GM18517 (cell line): ENCODE results near the gene INSR.
"Not testable (repeated sequence)": the region's sequence is repeated elsewhere in the genome, so short reads cannot be mapped to it uniquely, and the experiment has no call there.

ENCODE experiments used
- ATAC-seq: cut with Tn5 transposase; IDR thresholded peaks from one replicate; pipeline ENCODE4 v1.9.1; 2021; ENCODE audit warnings: mild to moderate bottlenecking, moderate library complexity; ENCODE audit not compliant: unreplicated experiment

INSR gene

GRCh38 chr19:7149956-7150705, 144.1 kb downstream of the INSR start:
- ATAC-seq, result no peak

- ATAC-seq, result not testable (repeated sequence)
Observed at GRCh38 chr19:7147119-7147675, 147.0 kb downstream of the INSR start.

DNA sequence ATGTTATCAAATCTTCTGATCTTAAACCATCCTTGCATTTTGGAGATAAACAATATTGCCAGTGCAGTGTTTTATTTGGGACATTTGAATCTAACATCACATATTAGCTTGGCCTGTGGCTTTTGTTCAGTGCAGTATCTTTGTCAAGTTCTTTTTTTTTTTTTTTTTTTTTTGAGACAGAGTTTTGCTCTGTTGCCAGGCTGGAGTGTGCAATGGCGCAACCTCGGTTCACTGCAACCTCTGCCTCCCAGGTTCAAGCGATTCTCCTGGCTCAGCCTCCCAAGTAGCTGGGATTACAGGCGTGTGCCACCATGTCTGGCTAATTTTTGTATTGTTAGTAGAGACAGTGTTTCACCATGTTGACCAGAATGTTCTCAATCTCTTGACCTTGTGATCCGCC, 148.1 kb downstream of the INSR start:
- ATAC-seq, result not testable (repeated sequence)

DNA sequence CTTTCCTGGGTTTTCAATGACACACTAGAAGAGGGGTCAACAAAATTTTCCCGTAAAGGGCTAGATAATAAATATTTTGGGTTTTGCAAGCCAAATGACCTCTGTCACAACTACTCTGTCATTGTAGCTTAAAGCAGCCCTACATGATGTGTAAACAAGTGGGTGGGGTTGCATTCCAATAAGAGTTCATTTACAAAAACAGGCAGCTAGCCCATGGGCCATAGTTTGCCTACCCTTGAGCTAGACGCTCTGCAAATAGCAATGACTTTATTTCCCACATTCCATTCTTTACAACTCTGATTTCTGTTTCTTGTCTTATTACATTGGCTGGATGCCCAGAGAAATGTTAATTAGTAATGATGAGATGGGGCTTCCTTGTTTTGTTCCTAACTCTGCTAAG, 148.7 kb downstream of the INSR start:
- ATAC-seq, result no peak

DNA sequence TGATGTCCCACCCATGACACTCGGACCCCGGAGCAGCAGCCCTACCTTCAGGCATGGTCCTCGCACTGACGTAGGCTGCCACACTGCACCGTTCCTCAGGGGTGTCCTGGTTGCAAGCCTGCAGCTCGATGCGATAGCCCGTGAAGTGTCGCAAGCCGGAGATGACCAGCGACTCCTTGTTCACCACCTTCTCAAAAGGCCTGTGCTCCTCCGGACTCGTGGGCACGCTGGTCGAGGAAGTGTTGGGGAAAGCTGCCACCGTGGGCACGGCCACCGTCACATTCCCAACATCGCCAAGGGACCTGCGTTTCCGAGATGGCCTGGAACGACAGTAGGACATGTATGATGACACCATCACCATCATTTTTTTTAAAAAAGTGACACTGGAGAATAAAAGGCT, 151.4 kb downstream of the INSR start:
- no peak for ATAC-seq

GRCh38 chr19:7140137-7140536, 154.1 kb downstream of the INSR start:
- no peak for ATAC-seq

- no peak for ATAC-seq
Observed at GRCh38 chr19:7139095-7139494, 155.1 kb downstream of the INSR start.

DNA sequence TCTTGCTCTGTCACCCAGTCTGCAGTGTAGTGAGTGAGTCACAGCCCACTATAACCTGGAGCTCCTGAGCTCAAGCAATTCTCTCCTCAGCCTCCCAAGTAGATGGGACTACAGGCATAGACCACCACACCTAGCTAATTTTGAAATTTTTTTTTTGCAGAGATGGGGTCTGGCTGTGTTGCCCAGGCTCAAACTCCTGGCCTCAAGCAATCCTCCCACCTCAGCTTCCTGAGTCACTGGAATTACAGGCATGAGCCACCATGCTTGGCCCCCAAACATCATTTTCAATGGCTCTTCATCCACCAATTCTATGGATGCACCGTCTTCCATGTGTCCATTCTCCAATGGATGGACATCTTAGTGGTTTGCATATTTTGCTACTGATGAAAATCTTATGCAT, 155.8 kb downstream of the INSR start:
- ATAC-seq, result no peak

GRCh38 chr19:7137120-7137519, 157.1 kb downstream of the INSR start:
- no peak for ATAC-seq

- no peak for ATAC-seq
Observed at GRCh38 chr19:7132054-7132453, 162.2 kb downstream of the INSR start.

DNA sequence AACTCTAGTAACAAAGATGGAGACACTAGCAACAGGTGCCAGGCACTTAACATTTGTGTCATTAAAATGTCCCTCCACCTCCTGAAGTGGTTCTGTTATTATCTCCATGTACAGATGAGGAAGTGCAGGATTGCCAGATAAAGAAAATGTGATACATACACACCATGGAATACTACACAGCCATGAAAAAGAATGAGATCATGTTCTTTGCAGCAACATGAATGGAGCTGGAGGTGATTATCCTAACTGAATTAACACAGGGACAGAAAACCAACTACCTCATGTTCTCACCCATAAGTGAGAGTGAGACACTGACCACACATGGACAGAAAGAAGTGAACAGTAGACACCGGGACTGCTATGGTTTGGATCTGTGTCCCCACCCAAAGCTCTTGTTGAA, 164.2 kb downstream of the INSR start:
- no peak for ATAC-seq

GRCh38 chr19:7126132-7126531, 168.1 kb downstream of the INSR start:
- no peak for ATAC-seq

DNA sequence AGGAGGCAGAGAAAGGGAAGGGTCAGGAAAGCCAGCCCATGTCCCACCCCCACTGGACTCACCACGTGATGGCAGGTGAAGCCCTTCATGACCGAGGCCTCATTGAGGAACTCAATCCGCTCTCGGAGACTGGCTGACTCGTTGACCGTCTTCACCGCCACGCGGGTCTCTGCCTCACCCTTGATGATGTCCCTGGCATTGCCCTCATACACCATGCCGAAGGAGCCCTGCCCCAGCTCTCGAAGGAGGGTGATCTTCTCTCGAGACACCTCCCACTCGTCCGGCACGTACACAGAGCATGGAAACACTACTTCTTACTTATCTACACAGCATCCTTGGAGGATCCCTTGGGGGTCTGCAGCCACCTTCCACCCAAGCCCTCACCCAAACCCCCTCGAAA, 169.0 kb downstream of the INSR start:
- no peak for ATAC-seq

- no peak for ATAC-seq
Observed at GRCh38 chr19:7124782-7125181, 169.4 kb downstream of the INSR start.

GRCh38 chr19:7122701-7123100, 171.5 kb downstream of the INSR start:
- no peak for ATAC-seq

DNA sequence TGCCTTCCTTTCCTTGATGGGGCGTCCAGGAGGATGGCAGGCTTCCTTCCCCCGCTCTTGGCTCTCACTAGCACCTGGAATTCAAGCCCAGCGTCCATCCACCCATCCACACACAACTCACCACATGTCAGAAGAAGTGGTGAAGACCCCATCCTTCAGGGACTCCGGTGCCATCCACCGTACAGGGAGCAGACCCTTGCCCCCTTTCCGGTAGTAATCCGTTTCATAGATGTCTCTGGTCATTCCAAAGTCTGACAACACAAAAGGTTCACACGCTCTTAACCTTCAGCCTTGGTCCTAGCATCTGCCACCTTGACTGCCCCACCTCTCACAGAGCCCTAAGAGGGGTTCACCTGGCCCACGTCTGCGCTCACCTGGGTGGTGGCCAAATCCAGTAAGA, 173.7 kb downstream of the INSR start:
- ATAC-seq, result no peak

- no peak for ATAC-seq
Observed at GRCh38 chr19:7119582-7119981, 174.6 kb downstream of the INSR start.

GRCh38 chr19:7117248-7117647, 177.0 kb downstream of the INSR start:
- ATAC-seq, result no peak

- no peak for ATAC-seq
Observed at GRCh38 chr19:7115721-7116120, 178.5 kb downstream of the INSR start.

- no peak for ATAC-seq
Observed at GRCh38 chr19:7113233-7113632, 181.0 kb downstream of the INSR start.

DNA sequence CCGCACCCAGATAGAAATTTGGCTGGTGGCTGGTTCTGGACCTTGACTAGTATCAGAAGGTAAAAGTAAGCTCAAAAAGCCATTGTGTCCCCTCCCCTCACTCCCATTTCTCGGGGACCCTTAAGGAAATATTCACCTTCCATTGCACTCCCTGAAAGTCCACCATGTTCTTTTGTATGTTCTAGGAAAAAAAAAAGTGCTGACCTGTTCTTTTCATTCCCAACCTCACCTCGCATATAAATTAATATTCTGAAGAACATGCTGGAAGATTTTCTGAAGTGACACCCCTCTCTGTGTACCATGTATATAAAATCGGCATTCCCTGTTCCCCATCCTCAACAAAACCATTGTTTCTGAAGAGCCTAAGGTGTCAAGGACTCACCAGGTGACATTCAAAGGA, 181.5 kb downstream of the INSR start:
- ATAC-seq, result no peak

DNA sequence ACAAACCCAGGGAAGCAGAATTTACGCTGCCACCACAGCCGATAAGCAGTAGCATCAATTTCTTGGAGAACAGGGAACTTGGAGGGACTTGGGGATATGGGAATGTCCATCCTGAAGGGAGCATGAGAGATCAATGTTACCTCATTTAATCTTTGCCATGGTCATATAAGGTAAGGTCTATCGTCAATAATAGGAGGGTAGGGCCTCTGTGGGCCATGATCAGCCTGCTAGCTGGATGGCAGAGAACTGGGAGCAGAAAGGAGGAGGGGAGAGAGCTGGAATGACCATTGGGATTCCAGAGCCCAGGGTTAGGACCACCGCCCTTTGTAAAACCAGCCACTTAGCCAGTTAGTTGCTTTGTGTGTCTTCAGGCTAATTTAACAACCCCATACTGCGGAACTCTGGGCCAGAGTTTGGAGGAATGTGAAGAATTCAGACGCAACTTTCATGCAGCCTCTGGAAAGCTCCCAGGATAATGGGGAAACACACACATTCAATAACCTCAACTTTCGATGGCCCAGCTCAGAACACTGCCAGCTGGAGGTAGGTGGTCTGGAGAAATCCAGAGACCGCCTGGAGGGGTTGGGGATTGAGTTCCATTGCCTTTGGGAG, 184.4 kb downstream of the INSR start:
- ATAC-seq, result no peak
